ENCODE measurements around the gene SLC35G2.

- no peak for TF ChIP-seq CTCF (IDR thresholded peaks at IDR 0.05)
- TF ChIP-seq POLR2A (IDR thresholded peaks at IDR 0.05), result no peak
- TF ChIP-seq EP300 (IDR thresholded peaks at IDR 0.05), result no peak
Measured at GRCh38 chr3:136856665-136857064, 37.7 kb downstream of the SLC35G2 start.

Measured in gastroesophageal sphincter (tissue), 3 donors.